ENCODE results near the gene ANGEL1.

ANGEL1 gene

GRCh38 chr14:76834241-76834661, 21.6 kb upstream of the ANGEL1 start:
- no peak for DNase-seq (ENCODE audit: insufficient read length)
- no peak for FAIRE-seq
- TF ChIP-seq POLR2A (IDR thresholded peaks at IDR 0.05; ENCODE audit: low read depth, low read length) (no peak), POLR2AphosphoS5 (IDR thresholded peaks at IDR 0.05; ENCODE audit: low read depth, low read length) (no peak), TAF1 (IDR thresholded peaks at IDR 0.05; ENCODE audit: borderline replicate concordance, low read depth, low read length) (no peak)

GRCh38 chr14:76833011-76833410, 20.3 kb upstream of the ANGEL1 start:
- DNase-seq (ENCODE audit: insufficient read length) (no peak), FAIRE-seq (no peak)
- TF ChIP-seq TAF1 (IDR thresholded peaks at IDR 0.05; ENCODE audit: borderline replicate concordance, low read depth, low read length) (no peak), POLR2AphosphoS5 (IDR thresholded peaks at IDR 0.05; ENCODE audit: low read depth, low read length) (no peak), POLR2A (IDR thresholded peaks at IDR 0.05; ENCODE audit: low read depth, low read length) (no peak)

GRCh38 chr14:76832503-76832988, 19.9 kb upstream of the ANGEL1 start:
- TF ChIP-seq TAF1 (IDR thresholded peaks at IDR 0.05; ENCODE audit: borderline replicate concordance, low read depth, low read length) = no peak
- no peak for TF ChIP-seq POLR2AphosphoS5 (IDR thresholded peaks at IDR 0.05; ENCODE audit: low read depth, low read length)
- no peak for TF ChIP-seq POLR2A (IDR thresholded peaks at IDR 0.05; ENCODE audit: low read depth, low read length)
- FAIRE-seq (no peak), DNase-seq (ENCODE audit: insufficient read length) (no peak)

GRCh38 chr14:76830556-76830955, 17.9 kb upstream of the ANGEL1 start:
- FAIRE-seq = no peak
- DNase-seq (ENCODE audit: insufficient read length) = no peak
- TF ChIP-seq POLR2A (IDR thresholded peaks at IDR 0.05; ENCODE audit: low read depth, low read length) = no peak
- no peak for TF ChIP-seq TAF1 (IDR thresholded peaks at IDR 0.05; ENCODE audit: borderline replicate concordance, low read depth, low read length)
- no peak for TF ChIP-seq POLR2AphosphoS5 (IDR thresholded peaks at IDR 0.05; ENCODE audit: low read depth, low read length)

GRCh38 chr14:76829650-76830421, 17.2 kb upstream of the ANGEL1 start:
- TF ChIP-seq POLR2A (IDR thresholded peaks at IDR 0.05; ENCODE audit: low read depth, low read length) = no peak
- no peak for DNase-seq (ENCODE audit: insufficient read length)
- no peak for FAIRE-seq

GRCh38 chr14:76829013-76829365, 16.3 kb upstream of the ANGEL1 start:
- DNase-seq (ENCODE audit: insufficient read length) (no peak), FAIRE-seq (no peak)
- TF ChIP-seq POLR2AphosphoS5 (IDR thresholded peaks at IDR 0.05; ENCODE audit: low read depth, low read length) (no peak), TAF1 (IDR thresholded peaks at IDR 0.05; ENCODE audit: borderline replicate concordance, low read depth, low read length) (no peak), POLR2A (IDR thresholded peaks at IDR 0.05; ENCODE audit: low read depth, low read length) (no peak)

- TF ChIP-seq POLR2A (IDR thresholded peaks at IDR 0.05; ENCODE audit: low read depth, low read length) = no peak
- no peak for TF ChIP-seq TAF1 (IDR thresholded peaks at IDR 0.05; ENCODE audit: borderline replicate concordance, low read depth, low read length)
- no peak for TF ChIP-seq POLR2AphosphoS5 (IDR thresholded peaks at IDR 0.05; ENCODE audit: low read depth, low read length)
- DNase-seq (ENCODE audit: insufficient read length) = no peak
- no peak for FAIRE-seq
Measured at GRCh38 chr14:76828339-76829012, 15.8 kb upstream of the ANGEL1 start.

- DNase-seq (ENCODE audit: insufficient read length) = no peak
- no peak for FAIRE-seq
- TF ChIP-seq TAF1 (IDR thresholded peaks at IDR 0.05; ENCODE audit: borderline replicate concordance, low read depth, low read length) = no peak
- TF ChIP-seq POLR2AphosphoS5 (IDR thresholded peaks at IDR 0.05; ENCODE audit: low read depth, low read length) = no peak
- TF ChIP-seq POLR2A (IDR thresholded peaks at IDR 0.05; ENCODE audit: low read depth, low read length) = no peak
Measured at GRCh38 chr14:76827696-76828296, 15.1 kb upstream of the ANGEL1 start.

GRCh38 chr14:76826122-76826521, 13.4 kb upstream of the ANGEL1 start, which contains the start of gene LRRC74A:
TSS of gene LRRC74A (plus strand) at chr14:76826408. CDS start at chr14:76826698, 290 bp downstream.
- DNase-seq (ENCODE audit: insufficient read length) (no peak), FAIRE-seq (no peak)
- TF ChIP-seq TAF1 (IDR thresholded peaks at IDR 0.05; ENCODE audit: borderline replicate concordance, low read depth, low read length) (no peak), POLR2AphosphoS5 (IDR thresholded peaks at IDR 0.05; ENCODE audit: low read depth, low read length) (no peak), POLR2A (IDR thresholded peaks at IDR 0.05; ENCODE audit: low read depth, low read length) (no peak)

GRCh38 chr14:76820700-76821099, 8.0 kb upstream of the ANGEL1 start:
- FAIRE-seq (no peak), DNase-seq (ENCODE audit: insufficient read length) (no peak)
- TF ChIP-seq POLR2A (IDR thresholded peaks at IDR 0.05; ENCODE audit: low read depth, low read length) (no peak), TAF1 (IDR thresholded peaks at IDR 0.05; ENCODE audit: borderline replicate concordance, low read depth, low read length) (no peak), POLR2AphosphoS5 (IDR thresholded peaks at IDR 0.05; ENCODE audit: low read depth, low read length) (no peak)

GRCh38 chr14:76814726-76815645, 2.3 kb upstream of the ANGEL1 start:
- TF ChIP-seq POLR2AphosphoS5 (IDR thresholded peaks at IDR 0.05; ENCODE audit: low read depth, low read length) (no peak), POLR2A (IDR thresholded peaks at IDR 0.05; ENCODE audit: low read depth, low read length) (no peak), TAF1 (IDR thresholded peaks at IDR 0.05; ENCODE audit: borderline replicate concordance, low read depth, low read length) (no peak)
- DNase-seq (ENCODE audit: insufficient read length) (no peak), FAIRE-seq (no peak)
